IgD-negative memory B cell (primary cell): Measurements from ENCODE around the gene GNG14. TPM values are rescaled to one million over a fixed set of nuclear protein-coding genes. Genes with fewer than 3 reads are reported as not detected.
"Not testable (repeated sequence)": the region's sequence is repeated elsewhere in the genome, so short reads cannot be mapped to it uniquely, and the experiment has no call there.

Experiments used
- H3K27ac Mint-ChIP-seq, 3 donors: one replicate each; pipeline ENCODE4 v1.8.0; 2020 to 2022; ENCODE audit warnings: mild to moderate bottlenecking in 3 of 3, mixed read lengths in 3 of 3, moderate library complexity in 1 of 3
- H3K27me3 Mint-ChIP-seq: one replicate; pipeline ENCODE4 v1.8.0; 2021; ENCODE audit warnings: mixed read lengths
- H3K36me3 Mint-ChIP-seq: one replicate; pipeline ENCODE4 v1.8.0; 2020; ENCODE audit warnings: mild to moderate bottlenecking, mixed read lengths
- H3K4me1 Mint-ChIP-seq, 3 donors: one replicate each; pipeline ENCODE4 v1.8.0; 2020 to 2022; ENCODE audit warnings: mixed read lengths in 3 of 3, mild to moderate bottlenecking in 1 of 3
- H3K4me3 Mint-ChIP-seq, 4 donors: one replicate each; pipeline ENCODE4 v1.8.0; 2020 to 2022; ENCODE audit warnings: mild to moderate bottlenecking in 4 of 4, mixed read lengths in 4 of 4, moderate library complexity in 3 of 4
- H3K9me3 Mint-ChIP-seq, 3 donors: one replicate each; pipeline ENCODE4 v1.8.0; 2020 to 2021; ENCODE audit warnings: mixed read lengths in 3 of 3, mild to moderate bottlenecking in 1 of 3
- polyA plus RNA-seq: library from polyadenylated mRNA; unstranded; fragments of 300-500 nt; fragmentation: Illumina TruSeq; gene quantifications from one replicate; pipeline ENCODE4 v1.2.3, GENCODE V29; 2021

Gene GNG14
- polyA plus RNA-seq, 1 donor from 2014 or later: not detected

DNA sequence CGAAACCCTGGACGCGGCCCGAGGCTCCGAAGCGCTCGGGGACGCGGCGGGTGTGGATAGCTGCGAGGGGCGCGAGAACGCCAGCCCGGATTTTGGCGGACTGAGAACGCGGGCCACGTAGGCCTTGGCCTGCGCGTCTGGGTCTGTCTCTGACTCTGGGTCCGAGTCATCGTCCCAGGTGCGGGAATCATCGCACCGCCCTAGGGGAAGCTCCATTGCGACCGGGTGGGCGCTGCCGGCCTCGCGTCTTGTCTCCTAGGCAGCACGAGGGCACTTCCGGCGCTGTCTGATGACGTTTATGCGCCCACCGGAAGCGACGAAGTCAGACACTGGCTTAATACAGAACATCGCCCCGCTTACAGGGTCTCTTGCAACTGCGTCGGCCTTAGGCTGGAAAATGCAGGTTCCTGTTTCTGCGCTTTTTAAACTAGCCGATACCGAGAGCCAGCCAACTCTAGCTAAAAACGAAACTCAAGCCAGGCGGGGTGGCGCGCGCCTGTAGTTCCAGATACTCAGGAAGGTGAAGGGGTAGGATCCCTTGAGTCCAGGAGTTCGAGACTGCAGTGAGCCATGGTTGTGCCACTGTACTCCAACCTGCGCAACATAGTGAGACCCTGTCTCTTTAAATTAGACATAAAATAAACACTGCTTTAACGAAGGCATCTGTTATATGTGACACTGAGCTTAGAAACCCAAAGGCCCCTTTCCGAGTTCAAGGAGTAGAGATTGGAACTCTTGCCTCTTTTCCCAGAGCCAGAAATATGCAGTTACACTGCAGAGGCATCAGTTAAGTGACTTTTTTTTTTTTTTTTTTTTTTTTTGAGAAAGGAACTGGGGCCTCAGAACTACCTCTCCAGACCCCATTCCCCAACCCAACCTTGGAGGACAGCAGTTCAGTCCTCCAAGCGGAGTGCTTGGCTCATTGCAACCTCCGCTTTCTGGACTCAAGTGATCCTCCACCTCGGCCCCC lies 8.9 kb downstream of the GNG14 start, which contains the start of gene FBXW9:
TSS of gene FBXW9 (minus strand) at position 266 of the 970 bp plus-strand sequence. CDS start at position 216, 50 bp downstream.
- Mint-ChIP-seq H3K4me1 (peaks cover 0 to 8% (median 7%) of the 10 kb centered on the region in 3 donors), H3K9me3 (no peaks in the 10 kb centered on the region), H3K4me3 (peak within 1 kb of the TSS; percentile 90 to 95 (median 92)), H3K27me3 (no peaks in the 10 kb centered on the region), H3K27ac (peak within 1 kb of the TSS; percentile 92 to 97 (median 95)), H3K36me3 (peaks cover 2% of the 10 kb centered on the region)

DNA sequence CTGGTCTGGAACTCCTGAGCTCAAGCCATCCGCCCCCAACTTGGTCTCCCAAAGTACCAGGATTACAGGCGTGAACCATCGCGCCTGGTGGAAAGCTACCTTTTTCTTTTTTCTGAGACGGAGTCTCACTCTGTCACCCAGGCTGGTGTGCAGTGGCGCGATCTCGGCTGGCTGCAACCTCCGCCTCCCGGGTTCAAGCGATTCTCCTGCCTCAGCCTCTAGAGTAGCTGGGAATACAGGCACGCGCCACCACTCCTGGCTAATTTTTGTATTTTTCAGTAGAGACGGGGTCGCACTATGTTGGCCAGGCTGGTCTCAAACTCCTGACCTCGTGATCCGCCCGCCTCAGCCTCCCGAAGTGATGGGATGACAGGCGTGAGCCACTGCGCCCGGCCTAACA lies 9.6 kb downstream of the GNG14 start:
- H3K27me3 Mint-ChIP-seq: not testable (repeated sequence)
- H3K27ac Mint-ChIP-seq: peak overlapping the region in 1 of 3 donors; percentile 59
- peak overlapping the region in 3 of 4 donors; percentile 37 to 68 (median 63) for H3K4me3 Mint-ChIP-seq

DNA sequence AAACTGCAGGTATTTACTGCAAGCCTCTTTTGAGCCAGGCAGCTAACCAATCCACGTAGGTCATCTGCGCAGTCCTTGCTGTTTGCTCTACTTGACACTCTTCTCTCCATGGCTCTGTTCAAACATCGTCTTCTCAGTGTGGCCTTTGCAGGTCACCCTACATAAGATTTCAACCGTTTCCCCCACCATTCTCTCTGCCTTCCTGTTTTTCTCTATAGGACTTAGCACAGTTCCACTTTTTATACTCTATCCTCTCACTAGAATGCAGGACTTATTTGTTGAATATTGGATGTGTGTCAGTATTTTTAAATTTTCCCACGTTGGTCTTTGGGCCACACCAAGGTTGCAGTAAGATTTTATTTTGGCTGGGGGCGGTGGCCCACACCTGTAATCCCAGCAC lies 10.3 kb downstream of the GNG14 start:
- Mint-ChIP-seq H3K9me3 (no peaks in the 10 kb centered on the region), H3K36me3 (peaks cover 2% of the 10 kb centered on the region), H3K4me3 (peak overlapping the region; percentile 70 to 85 (median 76)), H3K4me1 (peaks cover 0 to 8% (median 7%) of the 10 kb centered on the region in 3 donors), H3K27me3 (no peaks in the 10 kb centered on the region), H3K27ac (peak overlapping the region; percentile 16 to 49 (median 40))

More for the DNA sequence above, 9.6 kb downstream of the GNG14 start:
- not testable (repeated sequence) for H3K4me1 Mint-ChIP-seq, H3K9me3 Mint-ChIP-seq, H3K36me3 Mint-ChIP-seq

DNA sequence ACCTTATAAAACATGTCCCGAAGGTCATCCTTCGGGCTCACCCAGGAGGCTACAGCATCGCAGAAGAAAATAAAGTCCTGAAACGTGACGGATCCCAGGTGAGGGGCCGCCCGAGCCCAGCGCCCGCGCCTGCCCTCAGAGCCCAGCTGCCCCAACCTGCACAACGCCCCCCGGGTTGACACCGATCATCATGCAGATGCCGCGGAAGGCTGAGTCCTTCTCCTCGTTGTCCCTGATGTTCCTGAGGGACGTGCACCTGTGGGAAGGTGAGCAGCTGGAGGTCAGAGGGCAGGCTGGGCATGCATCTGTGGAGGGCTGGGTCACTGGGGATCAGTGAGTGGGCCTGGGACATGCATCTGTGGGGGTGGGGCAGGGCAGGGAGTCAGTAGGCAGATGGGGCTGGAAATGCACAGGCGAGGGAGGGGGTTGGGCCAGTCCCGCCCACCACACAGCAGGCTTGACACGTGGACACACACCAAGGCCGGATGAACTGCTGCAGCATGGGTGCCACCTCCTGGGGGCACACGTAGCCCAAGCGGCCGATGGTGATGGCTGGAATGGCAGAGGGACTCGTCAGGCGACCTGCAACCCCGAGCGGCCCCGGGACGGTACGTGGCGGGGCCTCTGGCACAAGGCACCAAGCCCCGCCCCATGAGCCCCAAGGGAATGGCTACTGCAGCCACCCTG lies 13.9 kb downstream of the GNG14 start:
- peaks cover 0 to 4% (median 1%) of the 10 kb centered on the region in 3 donors for H3K4me1 Mint-ChIP-seq
- no peaks in the 10 kb centered on the region for H3K9me3 Mint-ChIP-seq
- no peaks in the 10 kb centered on the region for H3K27me3 Mint-ChIP-seq
- H3K27ac Mint-ChIP-seq: no peak overlapping the region
- H3K36me3 Mint-ChIP-seq: peaks cover 3% of the 10 kb centered on the region
- no peak overlapping the region for H3K4me3 Mint-ChIP-seq

DNA sequence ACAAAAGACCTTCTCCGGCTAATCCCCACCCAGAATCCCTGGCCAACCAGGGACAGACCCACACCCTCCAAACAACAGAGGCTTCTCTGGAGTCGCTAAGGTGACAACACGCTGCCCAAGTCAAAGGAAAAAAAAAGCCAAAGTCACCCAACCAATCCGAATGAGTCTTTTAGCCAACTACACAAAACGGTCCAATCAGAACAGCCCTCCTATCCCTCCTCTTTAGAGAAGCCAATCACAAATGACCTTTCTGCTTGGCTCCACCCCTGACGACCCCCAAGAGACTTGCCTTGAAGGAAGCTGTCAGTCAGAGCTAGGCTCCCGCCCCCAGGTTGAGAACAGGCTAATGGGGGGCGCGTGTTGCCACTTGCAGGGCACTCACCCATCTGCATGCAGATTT lies 15.2 kb downstream of the GNG14 start:
- Mint-ChIP-seq H3K4me3 (peak overlapping the region in 1 of 4 donors; percentile 11), H3K4me1 (peaks cover 0 to 2% (median 0%) of the 10 kb centered on the region in 3 donors), H3K27me3 (no peaks in the 10 kb centered on the region), H3K36me3 (peaks cover 3% of the 10 kb centered on the region), H3K27ac (peak overlapping the region in 2 of 3 donors; percentile 43 to 48), H3K9me3 (no peaks in the 10 kb centered on the region)

DNA sequence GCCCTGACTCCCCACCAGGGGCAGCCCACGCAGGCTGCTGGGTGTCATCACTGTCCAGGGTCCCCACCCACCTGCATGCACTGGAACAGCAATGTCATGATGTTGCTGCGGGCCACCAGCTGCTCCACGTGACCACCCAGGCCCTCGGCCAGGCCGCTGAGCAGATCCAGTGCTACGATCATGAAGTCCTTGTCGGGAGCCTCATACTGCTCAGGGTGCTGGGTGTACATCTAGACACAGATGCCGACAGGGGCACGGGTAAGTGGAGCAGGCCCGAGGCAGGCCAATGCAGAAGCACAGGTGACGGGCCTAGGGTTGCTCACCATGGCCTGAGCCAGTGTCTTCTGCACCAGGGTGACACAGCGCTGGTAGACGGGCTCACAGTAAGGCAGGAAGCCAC lies 17.4 kb downstream of the GNG14 start:
- H3K4me3 Mint-ChIP-seq: no peak overlapping the region
- peaks cover 2% of the 10 kb centered on the region for H3K36me3 Mint-ChIP-seq
- H3K27ac Mint-ChIP-seq: no peak overlapping the region
- no peaks in the 10 kb centered on the region for H3K4me1 Mint-ChIP-seq
- H3K27me3 Mint-ChIP-seq: no peaks in the 10 kb centered on the region
- no peaks in the 10 kb centered on the region for H3K9me3 Mint-ChIP-seq

DNA sequence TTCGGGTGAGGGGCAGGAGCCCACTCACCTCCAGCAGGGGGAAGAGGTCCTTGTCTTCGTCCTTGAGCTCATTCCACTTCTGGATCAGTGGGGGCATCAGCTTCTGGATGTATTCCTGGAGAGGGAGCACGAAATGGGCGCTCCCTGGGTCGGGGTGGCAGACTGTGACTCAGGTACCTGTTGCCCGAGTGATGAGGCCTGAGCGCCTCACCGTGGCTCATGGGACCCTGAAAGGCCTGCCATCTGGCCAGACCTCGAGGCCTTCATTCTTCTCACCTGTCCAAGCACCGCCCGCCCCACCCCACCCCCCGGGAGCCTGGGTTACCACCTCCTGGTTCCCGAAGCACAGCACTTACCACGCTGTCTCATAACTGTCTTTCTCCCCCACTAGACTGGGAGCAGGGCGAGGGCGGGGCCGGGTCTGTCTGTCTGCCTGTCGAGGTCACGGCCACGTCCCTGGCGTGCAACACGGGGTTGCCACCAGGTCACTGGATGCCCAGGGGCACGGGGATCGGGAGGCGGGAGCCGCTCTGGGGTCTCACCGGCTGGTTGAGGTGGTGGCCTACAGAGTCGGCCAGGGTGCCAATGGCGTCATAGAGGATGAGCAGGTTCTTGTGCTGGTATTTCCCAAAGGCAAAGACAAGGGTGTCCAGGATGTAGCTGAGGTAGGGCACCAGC lies 18.0 kb downstream of the GNG14 start:
- H3K4me3 Mint-ChIP-seq: no peak overlapping the region
- no peaks in the 10 kb centered on the region for H3K4me1 Mint-ChIP-seq
- no peaks in the 10 kb centered on the region for H3K9me3 Mint-ChIP-seq
- H3K36me3 Mint-ChIP-seq: peaks cover 2% of the 10 kb centered on the region
- H3K27ac Mint-ChIP-seq: no peak overlapping the region
- no peaks in the 10 kb centered on the region for H3K27me3 Mint-ChIP-seq

DNA sequence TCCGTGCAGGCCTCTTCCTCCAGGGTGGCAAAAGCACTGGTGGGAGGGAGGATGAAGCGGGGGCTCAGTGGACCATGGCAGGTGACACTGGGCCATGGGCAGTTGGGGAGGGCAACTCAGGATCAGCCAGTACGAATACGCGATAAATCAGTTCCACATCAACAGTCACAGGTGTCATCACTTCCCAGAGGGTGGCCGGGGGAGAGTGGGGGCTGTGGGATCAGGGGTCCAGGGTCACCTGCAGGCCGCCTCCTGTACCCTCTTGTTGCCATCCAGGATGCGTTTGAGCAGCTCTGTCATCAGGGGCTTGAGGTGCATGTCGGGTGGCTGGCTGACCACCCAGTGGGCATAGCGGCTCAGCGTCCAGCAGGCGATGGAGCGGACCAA lies 18.5 kb downstream of the GNG14 start:
- Mint-ChIP-seq H3K4me1 (no peaks in the 10 kb centered on the region), H3K9me3 (no peaks in the 10 kb centered on the region), H3K27me3 (no peaks in the 10 kb centered on the region), H3K4me3 (no peak overlapping the region), H3K27ac (no peak overlapping the region), H3K36me3 (peaks cover 2% of the 10 kb centered on the region)

DNA sequence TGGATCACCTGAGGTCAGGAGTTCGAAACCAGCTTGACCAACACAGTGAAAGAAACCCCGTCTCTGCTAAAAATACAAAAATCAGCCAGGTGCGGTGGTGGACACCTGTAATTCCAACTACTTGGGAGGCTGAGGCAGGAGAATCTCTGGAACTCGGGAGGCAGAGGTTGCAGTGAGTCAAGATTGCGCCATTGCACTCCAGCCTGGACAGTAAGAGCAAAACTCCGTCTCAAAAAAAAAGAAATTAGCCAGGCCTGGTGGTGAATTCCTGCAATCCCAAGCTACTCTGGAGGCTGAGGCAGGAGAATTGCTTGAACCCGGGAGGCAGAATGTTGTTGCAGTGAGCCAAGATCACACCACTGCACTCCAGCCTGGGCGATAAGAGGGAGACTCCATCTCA lies 20.8 kb downstream of the GNG14 start:
- Mint-ChIP-seq H3K27me3 (no peaks in the 10 kb centered on the region), H3K4me1 (no peaks in the 10 kb centered on the region), H3K36me3 (no peaks in the 10 kb centered on the region)

DNA sequence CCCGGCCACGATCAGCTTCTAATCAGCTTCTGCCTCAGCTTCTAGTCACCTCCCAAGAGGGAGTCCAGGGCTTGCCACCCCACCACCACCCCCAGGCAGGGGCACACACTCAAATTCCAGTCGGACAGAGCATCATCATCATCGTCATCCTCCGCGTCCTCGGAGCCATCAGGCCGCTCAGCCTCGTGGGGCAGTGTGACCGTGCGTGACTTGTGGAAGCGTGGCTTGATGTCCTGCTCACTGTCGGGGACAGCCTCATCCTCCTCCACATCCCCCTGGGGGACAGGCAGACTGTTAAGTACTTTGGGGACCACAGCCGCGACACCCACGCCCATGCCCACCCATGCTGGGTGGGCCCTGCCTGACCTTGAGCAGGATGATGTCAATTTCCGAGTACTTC lies 23.4 kb downstream of the GNG14 start:
- H3K4me1 Mint-ChIP-seq: no peaks in the 10 kb centered on the region
- H3K27ac Mint-ChIP-seq: no peak overlapping the region
- no peaks in the 10 kb centered on the region for H3K9me3 Mint-ChIP-seq
- H3K4me3 Mint-ChIP-seq: no peak overlapping the region
- no peaks in the 10 kb centered on the region for H3K27me3 Mint-ChIP-seq
- no peaks in the 10 kb centered on the region for H3K36me3 Mint-ChIP-seq

More for the DNA sequence above, 20.8 kb downstream of the GNG14 start:
- peak overlapping the region in 1 of 4 donors; percentile 21 for H3K4me3 Mint-ChIP-seq
- H3K9me3 Mint-ChIP-seq: no peaks in the 10 kb centered on the region
- no peak overlapping the region for H3K27ac Mint-ChIP-seq

DNA sequence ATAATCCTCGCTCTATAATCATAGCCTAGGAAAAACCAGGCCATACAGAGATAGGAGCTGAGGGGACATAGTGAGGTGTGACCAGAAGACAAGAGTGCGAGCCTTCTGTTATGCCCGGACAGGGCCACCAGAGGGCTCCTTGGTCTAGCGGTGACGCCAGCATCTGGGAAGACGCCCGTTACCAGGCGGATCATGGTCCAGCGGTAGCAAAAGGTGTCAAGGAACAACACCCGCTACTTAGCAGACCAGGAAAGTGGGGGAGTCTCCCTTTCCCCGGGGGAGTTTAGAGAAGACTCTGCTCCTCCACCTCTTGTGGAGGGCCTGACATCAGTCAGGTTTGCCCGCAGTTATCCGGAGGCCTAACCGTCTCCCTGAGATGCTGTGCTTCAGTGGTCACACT lies 24.3 kb downstream of the GNG14 start:
- H3K27ac Mint-ChIP-seq, H3K4me1 Mint-ChIP-seq, H3K9me3 Mint-ChIP-seq, H3K4me3 Mint-ChIP-seq, H3K27me3 Mint-ChIP-seq, H3K36me3 Mint-ChIP-seq: not testable (repeated sequence)

DNA sequence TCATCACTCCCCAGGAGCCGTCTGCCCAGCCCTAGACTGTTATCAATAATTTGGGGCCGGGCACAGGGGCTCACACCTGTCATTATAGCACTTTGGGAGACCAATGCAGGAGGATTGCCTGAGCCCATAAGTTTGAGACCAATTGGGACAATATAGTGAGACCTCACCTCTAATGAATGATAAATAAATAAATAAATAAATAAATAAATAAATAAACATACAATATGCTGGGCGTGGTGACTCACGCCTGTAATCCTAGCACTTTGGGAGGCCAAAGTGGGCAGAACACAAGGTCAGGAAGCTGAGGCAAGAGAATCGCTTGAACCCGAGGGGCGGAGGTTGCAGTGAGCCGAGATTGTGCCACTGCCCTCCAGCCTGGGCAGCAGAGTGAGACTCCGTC lies 25.5 kb downstream of the GNG14 start:
- H3K9me3 Mint-ChIP-seq: not testable (repeated sequence)

DNA sequence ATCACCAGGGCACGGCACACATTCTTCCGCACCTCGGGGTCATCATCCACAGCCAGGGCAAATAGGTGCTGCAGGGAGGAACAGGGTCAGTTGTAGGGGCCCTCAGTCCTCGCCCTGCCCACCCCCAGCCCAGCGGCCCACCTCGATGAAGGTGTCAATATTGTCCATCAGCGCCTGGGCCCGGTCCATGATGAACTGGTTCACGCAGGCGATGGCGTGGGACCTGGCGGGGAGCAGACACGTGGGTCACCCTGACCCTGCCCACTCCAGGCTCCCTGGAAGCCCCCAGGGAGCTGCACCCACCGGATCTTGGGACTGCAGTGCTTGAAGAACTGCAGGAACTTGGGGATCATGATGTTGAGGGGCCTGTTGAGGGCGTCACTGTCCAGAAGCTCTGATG lies 27.3 kb downstream of the GNG14 start:
- no peaks in the 10 kb centered on the region for H3K36me3 Mint-ChIP-seq

More for the DNA sequence above, 25.5 kb downstream of the GNG14 start:
- not testable (repeated sequence) for H3K36me3 Mint-ChIP-seq, H3K4me3 Mint-ChIP-seq, H3K27ac Mint-ChIP-seq, H3K27me3 Mint-ChIP-seq, H3K4me1 Mint-ChIP-seq

DNA sequence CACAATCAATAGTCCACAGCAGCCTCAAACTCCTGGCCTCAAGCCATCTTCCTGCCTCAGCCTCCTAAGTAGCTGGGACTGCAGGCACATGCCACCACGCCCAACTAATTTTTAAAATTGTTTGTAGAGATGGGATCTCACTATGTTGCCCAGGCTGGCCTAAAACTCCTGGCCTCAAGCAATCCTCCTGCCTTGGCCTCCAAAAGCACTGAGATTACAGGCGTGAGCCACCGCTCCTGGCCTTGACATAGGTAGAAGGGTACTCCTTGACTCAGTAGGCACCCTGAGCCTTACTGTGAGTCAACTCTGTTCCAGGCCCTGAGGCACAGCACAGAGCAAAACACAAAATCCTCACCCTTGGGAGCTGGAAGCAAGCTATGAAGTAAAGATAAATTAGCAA lies 28.1 kb downstream of the GNG14 start:
- Mint-ChIP-seq H3K27ac (peak overlapping the region in 1 of 3 donors; percentile 42), H3K36me3 (no peaks in the 10 kb centered on the region), H3K4me3 (no peak overlapping the region), H3K9me3 (no peaks in the 10 kb centered on the region), H3K4me1 (peaks cover 4 to 9% (median 5%) of the 10 kb centered on the region in 3 donors), H3K27me3 (no peaks in the 10 kb centered on the region)

More for the DNA sequence above, 27.3 kb downstream of the GNG14 start:
- no peak overlapping the region for H3K4me3 Mint-ChIP-seq
- H3K9me3 Mint-ChIP-seq: no peaks in the 10 kb centered on the region
- H3K27ac Mint-ChIP-seq: no peak overlapping the region
- H3K4me1 Mint-ChIP-seq: peaks cover 0 to 4% (median 4%) of the 10 kb centered on the region in 3 donors
- H3K27me3 Mint-ChIP-seq: no peaks in the 10 kb centered on the region

DNA sequence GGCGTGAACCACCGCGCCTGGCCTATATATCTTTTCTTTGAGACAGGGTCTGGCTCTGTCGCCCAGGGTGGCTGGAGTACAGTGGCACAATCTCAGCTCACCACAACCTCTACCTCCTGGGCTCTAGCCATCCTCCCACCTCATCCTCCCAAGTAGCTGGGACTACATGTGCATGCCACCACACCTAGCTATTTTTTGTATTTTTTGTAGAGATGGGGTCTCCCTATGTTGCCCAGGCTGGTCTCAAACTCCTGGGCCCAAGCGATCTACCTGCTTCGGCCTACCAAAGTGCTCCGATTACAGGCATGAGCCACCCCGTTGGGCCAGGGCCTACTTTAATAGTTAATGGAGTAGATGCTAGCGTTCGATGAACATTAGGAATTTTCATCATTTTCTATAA lies 32.5 kb downstream of the GNG14 start:
- H3K4me3 Mint-ChIP-seq: peak overlapping the region; percentile 63 to 92 (median 78)
- peaks cover 23 to 27% (median 25%) of the 10 kb centered on the region in 3 donors for H3K4me1 Mint-ChIP-seq
- H3K27me3 Mint-ChIP-seq: no peaks in the 10 kb centered on the region
- H3K27ac Mint-ChIP-seq: peak overlapping the region in 2 of 3 donors; percentile 1 to 92
- no peaks in the 10 kb centered on the region for H3K9me3 Mint-ChIP-seq
- H3K36me3 Mint-ChIP-seq: peaks cover 3% of the 10 kb centered on the region
